Cardiac muscle cell (in vitro differentiated cells and primary cell): ENCODE data around the gene ACYP2. TPM values are rescaled to one million over a fixed set of nuclear protein-coding genes. Genes with fewer than 3 reads are reported as not detected.
A peak's percentile ranks its signal among the peaks of the same experiment; 100 is the strongest.

Experiments
- DNase-seq, 2 donors: peaks; one replicate each; pipeline versions ENCODE4 v3.0.0 to v3.0.0-alpha.2; 2010 to 2017; ENCODE audit warnings: low read depth in 1 of 2, low spot score in 1 of 2
- H3K27ac ChIP-seq: fragments of 200-600 bp; sonication (generic); 2 replicates; pipeline ENCODE4 v1.5.1; 2016
- H3K27me3 ChIP-seq: fragments of 200-600 bp; sonication (generic); 2 replicates; pipeline ENCODE4 v1.6.0; 2016; ENCODE audit warnings: control low read depth
- H3K36me3 ChIP-seq: fragments of 200-600 bp; sonication (generic); 2 replicates; pipeline ENCODE4 v1.5.1; 2016; ENCODE audit warnings: control low read depth
- H3K4me1 ChIP-seq: fragments of 200-600 bp; sonication (generic); 2 replicates; pipeline ENCODE4 v1.8.1; 2017; ENCODE audit warnings: low read depth, mild to moderate bottlenecking, mixed run types
- H3K4me3 ChIP-seq: fragments of 200-600 bp; sonication (generic); 2 replicates; pipeline ENCODE4 v1.5.1; 2016; ENCODE audit warnings: mild to moderate bottlenecking
- H3K9me3 ChIP-seq: fragments of 200-600 bp; sonication (generic); 2 replicates; pipeline ENCODE4 v1.5.1; 2017; ENCODE audit warnings: low read depth, mild to moderate bottlenecking, control low read depth
- CTCF ChIP-seq: IDR thresholded peaks from 2 replicates; pipeline ENCODE4 v1.5.1; 2012; ENCODE audit warnings: low read depth, mild to moderate bottlenecking, low read length
- polyA plus RNA-seq: library from polyadenylated mRNA; unstranded; fragments of >200 nt; fragmentation: Nextera tagmentation; extraction: Ambion mirVana; gene quantifications from 2 replicates; pipeline ENCODE4 v1.2.1, GENCODE V29; 2016
- total RNA-seq: library from RNA; depleted of rRNA; stranded (reverse); fragments of >200 nt; gene quantifications from 2 replicates; pipeline ENCODE4 v1.2.3, GENCODE V29; 2016

Gene ACYP2
- total and polyA plus RNA-seq, 2 experiments from 2014 or later: 12.6 to 46.8 TPM

GRCh38 chr2:54204476-54204875 is 89.1 kb downstream of the ACYP2 start:
- DNase-seq: no peak
- Histone ChIP-seq H3K9me3 (no peaks in the 10 kb centered on the region), H3K27ac (no peak overlapping the region), H3K4me3 (no peak overlapping the region), H3K27me3 (no peaks in the 10 kb centered on the region), H3K36me3 (no peaks in the 10 kb centered on the region), H3K4me1 (peaks cover 9% of the 10 kb centered on the region)
- TF ChIP-seq CTCF: no peak

DNA sequence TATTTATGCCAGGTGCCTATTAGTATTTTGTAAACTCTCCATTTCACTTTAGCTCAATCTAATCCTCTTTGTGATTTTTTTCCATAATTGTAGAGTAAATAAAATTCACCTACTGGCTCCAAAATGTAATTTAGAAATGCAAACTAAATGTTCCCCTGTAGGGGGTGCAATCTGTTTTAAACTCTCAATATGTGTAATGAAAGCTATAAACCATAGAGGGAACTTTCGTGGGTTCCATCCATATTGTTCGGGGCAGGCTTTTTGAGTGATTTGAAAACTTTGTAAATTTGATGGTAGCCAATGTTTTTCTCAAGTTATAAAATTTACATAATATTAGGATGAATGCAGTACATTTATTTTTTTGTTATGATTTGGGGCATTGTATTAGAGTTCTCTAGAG is 91.2 kb downstream of the ACYP2 start:
- DNase-seq: peak; percentile 45 to 76
- no peaks in the 10 kb centered on the region for H3K9me3 ChIP-seq

GRCh38 chr2:54207666-54208195 is 92.3 kb downstream of the ACYP2 start:
- Histone ChIP-seq H3K9me3 (no peaks in the 10 kb centered on the region), H3K36me3 (no peaks in the 10 kb centered on the region), H3K27me3 (no peaks in the 10 kb centered on the region), H3K27ac (no peak overlapping the region), H3K4me3 (no peak overlapping the region), H3K4me1 (peaks cover 9% of the 10 kb centered on the region)
- DNase-seq: peak in 1 of 2 donors; percentile 93
- no peak for TF ChIP-seq CTCF

More for the DNA sequence above, 91.2 kb downstream of the ACYP2 start:
- Histone ChIP-seq H3K27me3 (no peaks in the 10 kb centered on the region), H3K36me3 (no peaks in the 10 kb centered on the region), H3K4me1 (peaks cover 9% of the 10 kb centered on the region), H3K4me3 (no peak overlapping the region), H3K27ac (no peak overlapping the region)
- peak; percentile 59 for TF ChIP-seq CTCF

- no peaks in the 10 kb centered on the region for H3K36me3 ChIP-seq
- peaks cover 9% of the 10 kb centered on the region for H3K4me1 ChIP-seq
- no peak overlapping the region for H3K4me3 ChIP-seq
- TF ChIP-seq CTCF: no peak
- H3K9me3 ChIP-seq: no peaks in the 10 kb centered on the region
- H3K27me3 ChIP-seq: no peaks in the 10 kb centered on the region
- DNase-seq: peak in 1 of 2 donors; percentile 55
- H3K27ac ChIP-seq: no peak overlapping the region
Observed at GRCh38 chr2:54208364-54209240, 93.2 kb downstream of the ACYP2 start.

- no peak overlapping the region for H3K27ac ChIP-seq
- H3K9me3 ChIP-seq: no peaks in the 10 kb centered on the region
- no peak overlapping the region for H3K4me3 ChIP-seq
- H3K36me3 ChIP-seq: no peaks in the 10 kb centered on the region
- TF ChIP-seq CTCF: no peak
- no peak for DNase-seq
- peaks cover 9% of the 10 kb centered on the region for H3K4me1 ChIP-seq
- no peaks in the 10 kb centered on the region for H3K27me3 ChIP-seq
Observed at GRCh38 chr2:54209379-54209778, 94.0 kb downstream of the ACYP2 start.
